GM23338 (cell line): Measurements from ENCODE around the gene PTPRN2. TPM values are rescaled to one million over a fixed set of nuclear protein-coding genes. Genes with fewer than 3 reads are reported as not detected.

Experiments
- ATAC-seq: fragments of 200-7000 bp; cut with Tn5 transposase; 3 replicates; pipeline ENCODE4 v1.9.1; 2020
- DNase-seq: peaks from one replicate; pipeline ENCODE4 v3.0.0-alpha.2; 2015; ENCODE audit warnings: low spot score
- H2AFZ ChIP-seq: fragments of 200-600 bp; sonication (generic); 2 replicates; pipeline ENCODE4 v1.8.0; 2016; ENCODE audit warnings: antibody characterized with exemption, mild to moderate bottlenecking, moderate library complexity
- H3F3A ChIP-seq: fragments of 200-600 bp; sonication (generic); replicated peaks from 2 replicates; pipeline ENCODE4 v1.8.0; 2017; ENCODE audit warnings: antibody characterized with exemption, mixed run types, low read depth
- H3K27ac ChIP-seq: fragments of 200-600 bp; sonication (generic); 2 replicates; pipeline ENCODE4 v1.6.1; 2016; ENCODE audit warnings: low read depth
- H3K27me3 ChIP-seq: fragments of 200-600 bp; sonication (generic); 2 replicates; pipeline ENCODE4 v1.8.0; 2016; ENCODE audit warnings: mild to moderate bottlenecking, mixed run types, moderate library complexity; ENCODE audit not compliant: insufficient read depth
- H3K36me3 ChIP-seq: fragments of 200-600 bp; sonication (generic); 2 replicates; pipeline ENCODE4 v1.8.0; 2016; ENCODE audit warnings: mild to moderate bottlenecking; ENCODE audit not compliant: insufficient read depth
- H3K4me1 ChIP-seq: fragments of 200-600 bp; sonication (generic); 2 replicates; pipeline ENCODE4 v1.8.0; 2016; ENCODE audit warnings: mild to moderate bottlenecking, moderate library complexity; ENCODE audit not compliant: insufficient read depth
- H3K4me2 ChIP-seq: fragments of 200-600 bp; sonication (generic); 2 replicates; pipeline ENCODE4 v1.7.1; 2017; ENCODE audit warnings: mixed run types
- H3K4me3 ChIP-seq: fragments of 200-600 bp; sonication (generic); 2 replicates; pipeline ENCODE4 v1.6.1; 2016; ENCODE audit warnings: mixed run types
- H3K79me2 ChIP-seq: fragments of 200-600 bp; sonication (generic); replicated peaks from 2 replicates; pipeline ENCODE4 v1.8.0; 2017; ENCODE audit warnings: mild to moderate bottlenecking; ENCODE audit not compliant: insufficient read depth
- H3K9me2 ChIP-seq: fragments of 200-600 bp; sonication (generic); 2 replicates; pipeline ENCODE4 v1.8.0; 2017; ENCODE audit not compliant: insufficient read depth
- H4K20me1 ChIP-seq: fragments of 200-600 bp; sonication (generic); replicated peaks from 2 replicates; pipeline ENCODE4 v1.8.0; 2017; ENCODE audit warnings: mild to moderate bottlenecking; ENCODE audit not compliant: insufficient read depth
- H3K27ac Mint-ChIP-seq: 2 replicates; pipeline ENCODE4 v1.8.0; 2020; ENCODE audit warnings: inconsistent platforms, mild to moderate bottlenecking, moderate library complexity, mixed read lengths
- H3K27me3 Mint-ChIP-seq: 3 replicates; pipeline ENCODE4 v1.8.0; 2022; ENCODE audit warnings: low read depth, mild to moderate bottlenecking, moderate library complexity, mixed read lengths, inconsistent platforms; ENCODE audit not compliant: insufficient read depth, poor library complexity
- H3K36me3 Mint-ChIP-seq: 3 replicates; pipeline ENCODE4 v1.8.0; 2021; ENCODE audit warnings: low read depth, mild to moderate bottlenecking, inconsistent platforms, moderate library complexity, mixed read lengths
- H3K4me1 Mint-ChIP-seq: 3 replicates; pipeline ENCODE4 v1.8.0; 2020; ENCODE audit warnings: mild to moderate bottlenecking, inconsistent platforms, mixed read lengths
- H3K4me3 Mint-ChIP-seq: 3 replicates; pipeline ENCODE4 v1.8.0; 2021; ENCODE audit warnings: moderate library complexity, mild to moderate bottlenecking, inconsistent platforms, mixed read lengths
- H3K9me3 Mint-ChIP-seq: 3 replicates; pipeline ENCODE4 v1.8.0; 2020; ENCODE audit warnings: moderate library complexity, mild to moderate bottlenecking, inconsistent platforms, mixed read lengths
- CREB1 ChIP-seq: fragments of 250-450 bp; sonication (Bioruptor Pico); IDR thresholded peaks from 2 replicates; pipeline ENCODE4 v1.5.0; 2020; ENCODE audit warnings: low read depth, mild to moderate bottlenecking, moderate library complexity
- CTCF ChIP-seq, 2 experiments: fragments of 200-600 bp in 1 of 2; sonication (generic) in 1 of 2; conservative IDR thresholded peaks; 2 replicates each; pipeline versions ENCODE4 v1.5.1 to v1.6.1; 2016 to 2017; ENCODE audit warnings: antibody characterized with exemption in 2 of 2, low read depth in 2 of 2, mild to moderate bottlenecking in 2 of 2, moderate library complexity in 1 of 2
- ETS1 ChIP-seq: IDR thresholded peaks from 2 replicates; pipeline ENCODE4 v1.6.1; 2016; ENCODE audit warnings: antibody characterized with exemption
- EZH2 ChIP-seq: fragments of 200-600 bp; sonication (generic); IDR thresholded peaks from one replicate; pipeline ENCODE4 v1.8.0; 2017; ENCODE audit warnings: antibody characterized with exemption, mild to moderate bottlenecking, low read depth; ENCODE audit not compliant: unreplicated experiment
- EZH2phosphoT487 ChIP-seq: fragments of 200-600 bp; sonication (generic); IDR thresholded peaks from one replicate; pipeline ENCODE4 v1.8.1; 2018; ENCODE audit warnings: antibody characterized with exemption; ENCODE audit not compliant: unreplicated experiment
- JUNB ChIP-seq: IDR thresholded peaks from one replicate; pipeline ENCODE4 v1.6.1; 2016; ENCODE audit warnings: antibody characterized with exemption; ENCODE audit not compliant: unreplicated experiment
- NANOG ChIP-seq: IDR thresholded peaks from 2 replicates; pipeline ENCODE4 v1.6.1; 2016; ENCODE audit warnings: antibody characterized with exemption, borderline replicate concordance
- POLR2AphosphoS5 ChIP-seq: IDR thresholded peaks from 2 replicates; pipeline ENCODE4 v1.6.1; 2016; ENCODE audit warnings: antibody characterized with exemption, low read depth
- REST ChIP-seq: IDR thresholded peaks from one replicate; pipeline ENCODE4 v1.6.1; 2018; ENCODE audit warnings: antibody characterized with exemption; ENCODE audit not compliant: unreplicated experiment
- STAT1 ChIP-seq: IDR thresholded peaks from one replicate; pipeline ENCODE4 v1.6.1; 2016; ENCODE audit warnings: antibody characterized with exemption; ENCODE audit not compliant: unreplicated experiment
- ZNF114 ChIP-seq: fragments of 250-450 bp; sonication (Bioruptor Pico); IDR thresholded peaks from 2 replicates; pipeline ENCODE4 v1.5.0; 2020; ENCODE audit warnings: mild to moderate bottlenecking, moderate library complexity
- ZNF331 ChIP-seq: fragments of 250-450 bp; sonication (Bioruptor Pico); IDR thresholded peaks from 2 replicates; pipeline ENCODE4 v1.5.0; 2020; ENCODE audit warnings: low read depth, mild to moderate bottlenecking, moderate library complexity
- polyA plus RNA-seq: library from polyadenylated mRNA; unstranded; fragments of >200 nt; fragmentation: Nextera tagmentation; extraction: Ambion mirVana; gene quantifications from 2 replicates; pipeline ENCODE4 v1.2.1, GENCODE V29; 2016
- total RNA-seq: library from RNA; depleted of rRNA; stranded (reverse); fragments of >200 nt; shearing (Covaris generic); gene quantifications from 2 replicates; pipeline ENCODE4 v1.2.3, GENCODE V29; 2014
- TF ChIP-seq, protein P1 (sequence below): fragments of 250-450 bp; sonication (Bioruptor Pico); IDR thresholded peaks from 2 replicates; pipeline ENCODE4 v1.5.0; 2020; ENCODE audit warnings: mild to moderate bottlenecking, moderate library complexity

The PTPRN2 gene
- total and polyA plus RNA-seq, 2 experiments from 2014 or later, result 0.87 to 4.0 TPM

- H3K27ac ChIP-seq, result no peak overlapping the region
- Mint-ChIP-seq H3K27ac (no peak overlapping the region), H3K4me3 (no peak overlapping the region), H3K4me1 (no peaks in the 10 kb centered on the region), H3K9me3 (peaks cover 84% of the 10 kb centered on the region), H3K36me3 (peaks cover 41% of the 10 kb centered on the region), H3K27me3 (peaks cover 7% of the 10 kb centered on the region)
- no peak overlapping the region for H2AFZ ChIP-seq
- H3K4me2 ChIP-seq, result no peak overlapping the region
- H3K4me3 ChIP-seq, result no peak overlapping the region
- no peaks in the 10 kb centered on the region for H3K9me2 ChIP-seq
- no peaks in the 10 kb centered on the region for H3K79me2 ChIP-seq
- H3F3A ChIP-seq, result no peaks in the 10 kb centered on the region
- H4K20me1 ChIP-seq, result no peaks in the 10 kb centered on the region
- no peaks in the 10 kb centered on the region for H3K4me1 ChIP-seq
- no peak for ATAC-seq
- no peaks in the 10 kb centered on the region for H3K36me3 ChIP-seq
- TF ChIP-seq ZNF331 (CRISPR knock-in tag), result no peak
- TF ChIP-seq JUNB, result no peak
- TF ChIP-seq CREB1 (CRISPR knock-in tag), result no peak
- TF ChIP-seq EZH2, result no peak
- TF ChIP-seq POLR2AphosphoS5, result no peak
- TF ChIP-seq CTCF (conservative IDR thresholded peaks at IDR 0.05; ENCODE audit: low read depth in 2 of 2), result no peak
- no peak for TF ChIP-seq EZH2phosphoT487
- TF ChIP-seq, protein P1, sequence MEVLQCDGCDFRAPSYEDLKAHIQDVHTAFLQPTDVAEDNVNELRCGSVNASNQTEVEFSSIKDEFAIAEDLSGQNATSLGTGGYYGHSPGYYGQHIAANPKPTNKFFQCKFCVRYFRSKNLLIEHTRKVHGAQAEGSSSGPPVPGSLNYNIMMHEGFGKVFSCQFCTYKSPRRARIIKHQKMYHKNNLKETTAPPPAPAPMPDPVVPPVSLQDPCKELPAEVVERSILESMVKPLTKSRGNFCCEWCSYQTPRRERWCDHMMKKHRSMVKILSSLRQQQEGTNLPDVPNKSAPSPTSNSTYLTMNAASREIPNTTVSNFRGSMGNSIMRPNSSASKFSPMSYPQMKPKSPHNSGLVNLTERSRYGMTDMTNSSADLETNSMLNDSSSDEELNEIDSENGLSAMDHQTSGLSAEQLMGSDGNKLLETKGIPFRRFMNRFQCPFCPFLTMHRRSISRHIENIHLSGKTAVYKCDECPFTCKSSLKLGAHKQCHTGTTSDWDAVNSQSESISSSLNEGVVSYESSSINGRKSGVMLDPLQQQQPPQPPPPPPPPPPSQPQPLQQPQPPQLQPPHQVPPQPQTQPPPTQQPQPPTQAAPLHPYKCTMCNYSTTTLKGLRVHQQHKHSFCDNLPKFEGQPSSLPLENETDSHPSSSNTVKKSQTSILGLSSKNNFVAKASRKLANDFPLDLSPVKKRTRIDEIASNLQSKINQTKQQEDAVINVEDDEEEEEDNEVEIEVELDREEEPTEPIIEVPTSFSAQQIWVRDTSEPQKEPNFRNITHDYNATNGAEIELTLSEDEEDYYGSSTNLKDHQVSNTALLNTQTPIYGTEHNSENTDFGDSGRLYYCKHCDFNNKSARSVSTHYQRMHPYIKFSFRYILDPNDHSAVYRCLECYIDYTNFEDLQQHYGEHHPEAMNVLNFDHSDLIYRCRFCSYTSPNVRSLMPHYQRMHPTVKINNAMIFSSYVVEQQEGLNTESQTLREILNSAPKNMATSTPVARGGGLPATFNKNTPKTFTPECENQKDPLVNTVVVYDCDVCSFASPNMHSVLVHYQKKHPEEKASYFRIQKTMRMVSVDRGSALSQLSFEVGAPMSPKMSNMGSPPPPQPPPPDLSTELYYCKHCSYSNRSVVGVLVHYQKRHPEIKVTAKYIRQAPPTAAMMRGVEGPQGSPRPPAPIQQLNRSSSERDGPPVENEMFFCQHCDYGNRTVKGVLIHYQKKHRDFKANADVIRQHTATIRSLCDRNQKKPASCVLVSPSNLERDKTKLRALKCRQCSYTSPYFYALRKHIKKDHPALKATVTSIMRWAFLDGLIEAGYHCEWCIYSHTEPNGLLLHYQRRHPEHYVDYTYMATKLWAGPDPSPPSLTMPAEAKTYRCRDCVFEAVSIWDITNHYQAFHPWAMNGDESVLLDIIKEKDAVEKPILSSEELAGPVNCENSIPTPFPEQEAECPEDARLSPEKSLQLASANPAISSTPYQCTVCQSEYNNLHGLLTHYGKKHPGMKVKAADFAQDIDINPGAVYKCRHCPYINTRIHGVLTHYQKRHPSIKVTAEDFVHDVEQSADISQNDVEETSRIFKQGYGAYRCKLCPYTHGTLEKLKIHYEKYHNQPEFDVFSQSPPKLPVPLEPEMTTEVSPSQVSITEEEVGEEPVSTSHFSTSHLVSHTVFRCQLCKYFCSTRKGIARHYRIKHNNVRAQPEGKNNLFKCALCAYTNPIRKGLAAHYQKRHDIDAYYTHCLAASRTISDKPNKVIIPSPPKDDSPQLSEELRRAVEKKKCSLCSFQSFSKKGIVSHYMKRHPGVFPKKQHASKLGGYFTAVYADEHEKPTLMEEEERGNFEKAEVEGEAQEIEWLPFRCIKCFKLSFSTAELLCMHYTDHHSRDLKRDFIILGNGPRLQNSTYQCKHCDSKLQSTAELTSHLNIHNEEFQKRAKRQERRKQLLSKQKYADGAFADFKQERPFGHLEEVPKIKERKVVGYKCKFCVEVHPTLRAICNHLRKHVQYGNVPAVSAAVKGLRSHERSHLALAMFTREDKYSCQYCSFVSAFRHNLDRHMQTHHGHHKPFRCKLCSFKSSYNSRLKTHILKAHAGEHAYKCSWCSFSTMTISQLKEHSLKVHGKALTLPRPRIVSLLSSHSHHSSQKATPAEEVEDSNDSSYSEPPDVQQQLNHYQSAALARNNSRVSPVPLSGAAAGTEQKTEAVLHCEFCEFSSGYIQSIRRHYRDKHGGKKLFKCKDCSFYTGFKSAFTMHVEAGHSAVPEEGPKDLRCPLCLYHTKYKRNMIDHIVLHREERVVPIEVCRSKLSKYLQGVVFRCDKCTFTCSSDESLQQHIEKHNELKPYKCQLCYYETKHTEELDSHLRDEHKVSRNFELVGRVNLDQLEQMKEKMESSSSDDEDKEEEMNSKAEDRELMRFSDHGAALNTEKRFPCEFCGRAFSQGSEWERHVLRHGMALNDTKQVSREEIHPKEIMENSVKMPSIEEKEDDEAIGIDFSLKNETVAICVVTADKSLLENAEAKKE (CRISPR knock-in tag), result no peak
- no peak for TF ChIP-seq ZNF114 (CRISPR knock-in tag)
- TF ChIP-seq STAT1, result no peak
- TF ChIP-seq NANOG, result no peak
- TF ChIP-seq REST, result no peak
- TF ChIP-seq ETS1, result no peak
- H3K27me3 ChIP-seq, result no peaks in the 10 kb centered on the region
- DNase-seq, result no peak
Observed at GRCh38 chr7:158373476-158374133, 214.0 kb downstream of the PTPRN2 start.
